ENCODE results near the gene TBX5.
"Not testable (repeated sequence)": the region's sequence is repeated elsewhere in the genome, so short reads cannot be mapped to it uniquely, and the experiment has no call there.

TBX5 gene

DNA sequence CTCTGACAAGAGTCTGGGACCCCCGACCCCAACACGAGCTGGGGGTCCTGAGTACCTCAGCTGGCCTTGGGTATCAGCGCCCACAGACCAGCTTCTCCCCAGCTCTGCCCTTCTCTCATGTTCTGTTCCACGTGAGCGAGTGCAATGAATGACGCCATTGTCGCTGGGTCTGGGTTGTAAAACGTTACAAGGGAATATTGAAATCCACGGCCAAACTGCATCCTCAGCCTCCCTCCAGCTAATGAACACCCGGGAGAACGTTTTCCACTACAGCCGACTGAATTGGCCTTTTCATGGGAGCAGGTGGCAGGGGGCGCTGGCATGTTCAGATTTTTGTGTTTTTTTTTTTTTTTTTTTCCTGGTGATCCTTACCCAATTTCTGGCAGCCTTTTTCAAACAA lies 34.7 kb downstream of the TBX5 start:
- no peak for DNase-seq

- DNase-seq: no peak
These were observed 37.1 kb downstream of the TBX5 start for GRCh38 chr12:114368685-114369452.

- DNase-seq: no peak
These were observed 44.0 kb downstream of the TBX5 start for GRCh38 chr12:114361992-114362391.

DNA sequence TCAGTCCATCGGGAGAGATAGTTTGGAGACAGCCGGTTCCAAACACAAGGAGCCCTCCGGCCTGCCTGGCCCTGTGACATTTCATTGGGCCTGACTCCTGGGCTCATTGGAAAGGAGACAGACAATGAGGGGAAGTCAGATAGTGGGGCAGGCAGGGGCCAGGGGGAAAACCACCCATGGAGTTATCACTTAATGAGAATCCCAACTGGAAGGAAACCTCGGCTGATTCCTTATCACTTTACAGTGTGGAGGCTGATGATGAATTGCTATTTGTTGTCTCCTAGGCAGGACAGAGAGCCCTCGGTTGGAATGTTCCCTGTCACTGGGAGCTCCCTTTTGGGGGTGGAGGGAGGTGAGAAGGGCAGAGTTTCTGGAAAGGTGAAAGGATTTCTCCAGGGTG lies 44.4 kb downstream of the TBX5 start:
- no peak for DNase-seq

- DNase-seq: no peak
These were observed 45.5 kb downstream of the TBX5 start for GRCh38 chr12:114360485-114360884.

DNA sequence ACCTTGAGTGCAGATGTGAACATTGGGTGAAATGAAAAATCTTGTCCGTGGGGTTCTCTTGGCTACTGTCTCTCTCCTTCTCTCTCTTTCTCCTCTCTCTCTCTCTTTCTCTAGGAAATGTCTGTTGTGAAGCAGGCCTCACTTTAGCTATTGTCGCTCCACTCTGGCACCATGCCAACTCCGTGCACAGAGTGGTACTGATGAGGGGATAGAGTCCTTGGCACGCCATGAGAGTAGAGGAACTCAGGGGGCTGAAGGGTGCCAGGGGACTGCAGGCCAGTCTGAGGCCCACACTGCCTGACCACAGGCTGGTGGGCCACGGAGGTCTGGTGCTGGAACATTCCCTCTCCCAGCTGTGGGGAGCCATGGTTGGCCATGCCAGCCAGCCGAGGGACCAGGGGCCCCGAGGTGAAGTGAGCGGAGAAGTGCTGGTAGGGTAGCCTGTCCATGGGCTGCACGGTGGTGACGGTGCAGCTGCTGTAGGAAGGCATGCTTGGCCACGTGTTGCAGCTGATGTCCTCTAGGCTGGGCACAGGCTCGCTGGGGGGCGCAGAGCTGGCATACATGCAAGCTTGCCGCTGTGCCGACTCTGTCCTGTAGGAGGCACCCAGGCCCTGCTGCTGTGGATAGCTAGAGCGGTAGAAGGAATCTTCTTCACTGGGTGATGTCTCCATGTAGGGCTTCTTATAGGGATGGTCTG lies 50.4 kb downstream of the TBX5 start:
- DNase-seq: no peak

- not testable (repeated sequence) for DNase-seq
These were observed 56.7 kb downstream of the TBX5 start for GRCh38 chr12:114349239-114349638.

GRCh38 chr12:114347861-114348260 lies 58.1 kb downstream of the TBX5 start:
- no peak for DNase-seq

- DNase-seq: no peak
These were observed 61.1 kb downstream of the TBX5 start for GRCh38 chr12:114344831-114345230.

DNA sequence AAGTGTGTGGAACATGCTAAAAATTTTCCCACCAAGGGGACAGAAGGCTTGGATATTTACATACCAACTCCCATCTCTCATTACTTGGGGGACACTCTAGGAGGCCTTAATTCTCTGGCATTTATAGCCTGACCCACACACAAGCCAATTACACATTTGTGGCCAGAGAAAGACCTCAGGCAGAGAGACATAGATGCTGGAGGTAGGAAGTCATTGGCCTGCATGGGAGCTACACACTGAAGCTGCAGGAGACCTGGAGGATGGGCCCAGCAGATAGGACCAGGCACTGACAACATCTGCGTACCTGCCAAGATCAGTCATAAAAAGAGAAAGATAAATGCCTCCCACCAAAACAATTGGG lies 61.7 kb downstream of the TBX5 start:
- no peak for DNase-seq

GRCh38 chr12:114343585-114344302 lies 62.2 kb downstream of the TBX5 start:
- DNase-seq: no peak

- no peak for DNase-seq
These were observed 63.3 kb downstream of the TBX5 start for GRCh38 chr12:114342656-114343055.

DNA sequence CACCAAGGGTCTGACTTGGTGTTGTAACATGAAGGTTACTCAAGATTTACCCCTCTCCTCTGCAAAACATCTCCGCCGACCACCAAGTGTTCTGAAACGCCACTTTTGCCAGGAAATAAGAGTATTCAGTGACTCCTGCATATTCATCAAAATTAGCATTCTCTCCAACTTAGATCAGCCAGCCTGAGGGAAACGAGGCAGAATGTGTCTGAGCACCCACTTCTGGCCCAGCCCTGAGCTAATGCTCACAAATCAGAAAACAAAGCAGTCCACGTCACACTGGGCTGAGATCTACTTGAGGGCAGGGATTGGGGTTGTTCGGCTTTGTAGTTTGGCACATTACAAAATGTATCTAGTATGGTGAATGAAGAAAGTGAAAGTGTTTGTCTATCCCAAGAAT lies 64.3 kb downstream of the TBX5 start:
- no peak for DNase-seq

DNA sequence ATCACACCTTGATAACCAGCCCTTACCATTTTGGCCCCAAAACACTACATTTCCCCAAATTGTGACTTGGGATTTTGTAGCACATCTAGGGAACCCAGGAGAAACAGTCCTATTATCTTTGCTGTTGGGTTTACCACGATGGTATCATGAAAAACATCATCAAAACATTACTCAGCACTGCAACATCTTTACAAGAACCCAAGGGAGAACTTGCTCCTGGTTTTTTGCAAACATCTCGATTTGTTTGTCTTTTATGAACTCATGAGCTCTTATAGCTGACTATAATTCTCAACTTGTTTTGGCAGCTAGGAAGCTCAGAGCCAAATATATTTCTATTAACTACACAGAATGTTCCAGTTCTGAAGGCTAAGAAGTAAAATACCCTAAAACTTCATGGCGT lies 65.7 kb downstream of the TBX5 start:
- DNase-seq: no peak

GRCh38 chr12:114339626-114340025 lies 66.3 kb downstream of the TBX5 start:
- DNase-seq: no peak

DNA sequence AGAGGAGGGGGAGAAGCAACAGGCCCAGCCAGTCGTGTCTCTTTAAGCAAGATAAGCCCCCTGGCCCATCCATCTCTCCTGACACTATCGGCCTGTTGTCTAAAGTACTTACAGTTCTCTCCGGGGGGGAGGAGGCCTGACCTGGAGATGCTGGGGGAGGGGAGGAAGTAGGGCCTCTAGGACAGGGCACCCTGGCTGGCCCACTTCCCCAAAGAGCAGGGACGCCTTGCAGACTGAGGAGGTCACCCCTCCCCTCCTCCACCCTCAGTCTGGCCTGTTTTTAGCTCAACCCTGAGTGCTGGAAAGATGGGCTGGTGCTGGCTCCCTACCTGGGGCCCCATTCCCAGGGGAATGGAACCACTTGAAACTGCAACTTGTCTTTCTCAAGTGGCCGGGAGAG lies 70.3 kb downstream of the TBX5 start:
- DNase-seq: no peak

GRCh38 chr12:114334395-114334794 lies 71.5 kb downstream of the TBX5 start:
- DNase-seq: no peak

GRCh38 chr12:114328292-114328691 lies 77.7 kb downstream of the TBX5 start:
- no peak for DNase-seq

DNA sequence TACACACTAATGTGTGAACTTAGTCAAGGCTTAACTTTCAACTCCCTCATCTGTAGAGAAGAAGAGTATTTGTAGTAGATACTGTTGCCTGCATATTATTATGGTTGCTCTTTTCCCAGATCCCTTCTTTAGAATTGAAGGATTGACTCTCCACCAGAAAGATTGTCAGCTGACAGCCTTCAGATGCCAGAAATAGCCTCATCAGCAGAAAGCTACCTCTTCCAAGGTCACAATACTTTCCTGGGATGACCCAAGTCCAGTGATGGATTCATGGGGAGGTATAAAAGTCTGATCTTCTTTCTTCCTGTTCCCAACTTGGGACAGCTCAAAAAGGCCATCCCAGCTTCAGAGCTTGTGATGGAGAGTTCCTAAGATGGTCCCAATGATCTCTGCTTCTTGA lies 78.2 kb downstream of the TBX5 start:
- no peak for DNase-seq

GRCh38 chr12:114321524-114321923 lies 84.4 kb downstream of the TBX5 start:
- no peak for DNase-seq

- no peak for DNase-seq
These were observed 85.0 kb downstream of the TBX5 start for GRCh38 chr12:114320968-114321367.

GRCh38 chr12:114320101-114320500 lies 85.8 kb downstream of the TBX5 start:
- no peak for DNase-seq

- no peak for DNase-seq
These were observed 86.5 kb downstream of the TBX5 start for GRCh38 chr12:114319422-114319821.

DNA sequence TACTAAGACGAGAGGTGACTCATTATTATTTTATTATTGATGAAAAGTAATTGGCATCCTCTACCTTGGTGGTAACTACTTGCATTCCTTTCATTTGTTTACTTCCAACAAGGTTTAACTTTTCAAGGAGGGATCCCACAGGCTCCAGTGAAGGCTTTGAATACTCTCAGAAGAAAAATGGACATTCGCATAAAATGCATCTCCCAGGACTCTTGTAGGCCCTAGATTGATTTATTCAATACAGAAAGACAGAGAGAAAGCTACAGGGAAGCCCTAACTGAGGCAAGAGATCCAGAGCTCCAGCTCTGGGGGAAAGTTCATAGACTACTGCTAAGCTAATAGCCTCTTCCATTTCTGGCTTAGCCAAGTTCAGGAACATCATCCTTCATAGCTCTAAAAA lies 87.0 kb downstream of the TBX5 start:
- DNase-seq: no peak
